GM19239 (cell line): ENCODE measurements around the gene ASTN2.
"Not testable (repeated sequence)": the region's sequence is repeated elsewhere in the genome, so short reads cannot be mapped to it uniquely, and the experiment has no call there.

ENCODE experiments used
- DNase-seq: peaks from one replicate; pipeline ENCODE4 v3.0.0; 2011; ENCODE audit warnings: low spot score; ENCODE audit not compliant: insufficient read length
- FAIRE-seq: peaks from 2 replicates; lab custom pipeline; 2011; peaks lifted over from hg19 to GRCh38; lab: Jason Lieb, UNC

ASTN2 gene

DNA sequence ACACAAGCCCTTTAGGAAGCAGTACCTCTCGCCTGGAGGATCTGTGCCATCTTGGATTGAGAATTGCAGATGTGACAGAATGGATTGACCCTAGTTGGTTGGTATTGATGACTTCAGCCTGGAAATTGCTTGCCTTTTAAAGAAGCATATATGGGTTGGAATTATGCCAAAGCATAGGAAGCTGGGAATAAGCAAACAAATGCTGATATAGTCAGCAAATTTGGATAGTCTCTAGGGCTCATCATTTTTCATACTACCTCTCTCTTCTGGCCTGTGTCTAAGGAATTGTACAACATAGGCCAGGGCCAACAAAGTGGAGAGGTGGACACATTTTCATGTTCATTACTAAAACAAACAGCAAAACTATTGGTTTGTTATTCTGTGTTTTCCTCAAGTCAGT lies 714.6 kb downstream of the ASTN2 start:
- DNase-seq = no peak
- FAIRE-seq = no peak

- DNase-seq = no peak
- no peak for FAIRE-seq
Measured at GRCh38 chr9:116697887-116698286, 717.0 kb downstream of the ASTN2 start.

DNA sequence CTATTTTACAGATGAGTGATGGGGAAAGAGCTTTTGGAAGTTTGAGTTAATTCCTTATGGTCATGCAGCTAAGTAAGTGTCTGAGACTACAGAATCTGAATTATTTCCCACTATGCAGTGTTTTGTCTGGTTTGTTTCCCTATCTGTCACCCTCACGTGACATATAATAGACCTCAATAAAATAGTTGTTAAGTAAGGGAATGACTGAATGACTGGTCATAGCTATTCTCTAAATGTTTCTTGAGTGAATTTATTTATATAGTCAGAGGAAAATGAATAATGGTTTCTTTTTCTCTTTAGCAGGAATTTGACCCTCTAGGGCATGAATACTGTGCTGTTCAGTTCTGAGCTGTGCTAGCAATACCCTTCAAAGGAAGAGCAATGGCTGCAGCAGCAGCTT lies 717.5 kb downstream of the ASTN2 start:
- no peak for DNase-seq

DNA sequence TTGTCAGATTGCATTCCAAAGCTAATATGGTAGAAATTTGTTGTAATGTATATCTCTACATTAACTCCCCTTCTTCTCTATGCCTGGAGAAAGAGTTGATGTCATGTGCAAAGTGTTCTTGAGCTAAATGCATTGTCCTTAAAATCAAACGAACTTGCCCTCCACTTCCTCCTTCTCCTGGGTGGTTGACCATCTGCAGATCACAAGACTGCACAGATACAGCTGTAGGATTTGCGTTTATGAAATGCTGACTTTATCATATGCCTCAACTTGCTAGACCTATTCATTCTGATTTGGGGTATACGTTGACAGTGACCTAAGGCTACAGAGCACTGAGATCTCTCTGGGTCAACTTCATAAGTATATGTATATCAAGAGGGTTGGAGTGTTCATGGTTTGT lies 719.4 kb downstream of the ASTN2 start:
- FAIRE-seq = no peak
- DNase-seq = no peak

More for the DNA sequence above, 717.5 kb downstream of the ASTN2 start:
- FAIRE-seq = no peak

GRCh38 chr9:116694785-116695291 lies 720.0 kb downstream of the ASTN2 start:
- FAIRE-seq (no peak), DNase-seq (no peak)

GRCh38 chr9:116693233-116693731 lies 721.6 kb downstream of the ASTN2 start:
- no peak for FAIRE-seq
- DNase-seq = no peak

- no peak for FAIRE-seq
- no peak for DNase-seq
Measured at GRCh38 chr9:116692616-116693015, 722.2 kb downstream of the ASTN2 start.

GRCh38 chr9:116691607-116692006 lies 723.2 kb downstream of the ASTN2 start:
- FAIRE-seq (no peak), DNase-seq (no peak)

DNA sequence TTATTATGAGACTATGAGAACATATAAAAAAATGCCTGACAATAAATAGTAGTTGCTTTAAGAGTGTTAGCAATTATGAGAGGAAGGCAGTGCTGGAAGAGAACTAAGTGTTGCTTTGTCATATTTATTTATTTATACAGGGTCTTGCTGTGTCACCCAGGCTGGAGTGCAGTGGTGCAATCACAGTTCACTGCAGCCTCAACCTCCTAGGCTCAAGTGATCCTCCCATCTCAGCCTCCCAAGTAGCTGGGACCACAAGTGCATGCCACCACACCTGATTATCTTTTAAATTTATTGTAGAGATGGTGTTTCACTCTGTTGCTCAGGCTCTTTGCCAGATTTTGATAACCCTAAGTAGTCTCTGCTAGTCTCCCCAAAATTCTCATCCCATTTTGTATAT lies 724.1 kb downstream of the ASTN2 start:
- not testable (repeated sequence) for DNase-seq, FAIRE-seq

DNA sequence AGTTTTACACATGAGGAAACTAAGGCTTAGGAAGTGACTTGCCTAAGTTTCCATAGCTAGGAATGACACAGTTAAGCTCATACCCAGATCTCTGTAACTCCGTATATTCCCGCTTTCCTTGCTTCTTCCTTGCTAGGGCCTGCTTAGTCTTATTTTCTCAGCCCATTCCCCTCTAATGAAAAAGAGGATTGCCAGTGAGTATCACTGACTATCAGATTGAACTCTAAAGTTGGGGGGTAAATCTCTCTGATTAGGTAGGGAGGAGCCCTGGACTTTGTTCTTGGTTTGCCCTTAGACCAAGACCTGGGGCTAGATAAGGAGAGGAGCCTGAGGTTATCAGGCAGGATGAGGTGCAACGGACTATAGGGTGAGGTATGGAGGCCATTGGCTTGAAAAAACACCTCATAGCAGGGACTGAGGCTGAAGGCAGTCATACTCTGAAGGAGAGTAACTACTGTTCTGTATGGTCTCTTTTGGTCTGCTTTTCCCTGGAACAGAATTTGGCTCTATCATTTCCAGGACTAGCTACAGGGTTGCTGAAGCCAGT lies 725.3 kb downstream of the ASTN2 start:
- no peak for FAIRE-seq
- DNase-seq = no peak

DNA sequence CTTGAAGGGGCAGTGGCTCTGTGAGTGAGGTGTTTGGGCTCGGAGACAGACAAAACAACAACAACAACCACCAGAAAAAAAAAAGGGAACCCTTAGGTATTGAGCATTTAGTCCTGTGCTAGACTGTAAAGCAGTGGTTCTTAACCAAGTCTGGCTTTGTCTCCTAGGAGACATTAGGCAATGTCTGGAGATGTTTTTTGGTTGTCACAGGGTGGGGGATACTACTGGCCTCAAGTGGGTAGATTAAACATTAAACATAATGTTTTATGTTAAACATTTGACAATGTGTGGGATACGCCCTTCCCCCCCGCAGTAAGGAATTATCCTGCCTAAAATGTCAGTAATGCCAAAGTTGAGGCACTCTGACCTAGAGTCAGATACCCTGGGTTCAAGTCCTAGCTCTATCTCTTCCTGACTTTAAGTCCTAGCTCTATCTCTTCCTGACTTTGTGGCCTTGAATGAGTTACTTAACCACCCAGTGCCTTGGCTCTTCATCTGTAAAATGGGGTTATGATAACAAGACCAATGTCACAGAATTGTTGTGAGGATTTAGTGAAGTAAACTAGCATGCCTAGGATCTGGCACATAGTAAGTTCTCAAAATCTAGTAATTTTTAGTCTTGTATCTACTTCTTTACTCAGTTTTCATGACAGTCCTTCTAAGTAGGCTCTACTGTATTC lies 725.9 kb downstream of the ASTN2 start:
- DNase-seq = no peak
- FAIRE-seq = no peak

DNA sequence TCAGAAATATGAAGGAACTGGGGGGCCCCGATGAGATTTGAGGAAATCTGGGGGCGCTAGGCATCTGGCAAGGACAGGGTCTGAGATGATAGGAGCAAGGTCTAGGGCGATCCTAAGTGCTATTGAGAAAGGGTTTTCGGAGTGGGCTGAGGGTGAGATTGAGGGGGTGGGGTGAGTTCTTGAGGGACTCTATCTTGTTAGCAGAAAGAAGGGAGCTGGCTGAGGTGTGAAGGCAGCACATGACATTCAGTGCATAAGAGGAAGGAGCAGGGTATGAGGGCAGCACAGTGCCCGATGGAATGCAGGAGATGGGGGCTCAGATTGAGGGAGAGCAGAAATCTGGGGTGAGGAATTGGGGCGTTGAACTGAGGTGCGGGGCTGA lies 727.1 kb downstream of the ASTN2 start:
- DNase-seq = no peak
- no peak for FAIRE-seq

GRCh38 chr9:116687074-116687753 lies 727.6 kb downstream of the ASTN2 start, which contains the start of gene TRIM32:
Gene TRIM32, plus strand, starts transcription at chr9:116687305. Its CDS starts 10,438 bp downstream, at chr9:116697743.
- FAIRE-seq (peak; percentile 88), DNase-seq (peak; percentile 82)

GRCh38 chr9:116686693-116687073 lies 728.2 kb downstream of the ASTN2 start:
- DNase-seq (no peak), FAIRE-seq (no peak)

GRCh38 chr9:116686135-116686534 lies 728.7 kb downstream of the ASTN2 start:
- no peak for DNase-seq
- FAIRE-seq = no peak

GRCh38 chr9:116685166-116685565 lies 729.7 kb downstream of the ASTN2 start:
- DNase-seq (no peak), FAIRE-seq (no peak)

DNA sequence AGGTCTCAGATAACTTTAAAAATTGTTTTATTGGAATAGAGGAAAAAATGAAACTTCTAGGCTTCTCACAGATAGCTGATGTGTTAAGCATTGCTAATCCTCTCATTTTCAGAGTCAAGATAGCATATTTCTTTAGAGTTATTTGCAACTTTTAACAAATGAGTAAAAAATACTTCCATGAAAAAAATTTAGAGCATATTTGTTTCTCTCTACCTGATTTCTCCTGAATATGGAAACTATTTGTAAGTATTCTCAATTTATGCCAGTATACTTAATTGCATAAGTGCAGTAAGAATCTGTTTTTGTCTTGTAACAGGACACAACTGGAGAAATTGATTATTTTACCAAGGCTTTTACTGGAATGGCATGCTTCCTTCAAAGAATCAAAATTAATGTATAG lies 731.3 kb downstream of the ASTN2 start:
- FAIRE-seq (no peak), DNase-seq (no peak)

GRCh38 chr9:116674210-116674980 lies 740.5 kb downstream of the ASTN2 start:
- no peak for FAIRE-seq
- no peak for DNase-seq

GRCh38 chr9:116673375-116673774 lies 741.5 kb downstream of the ASTN2 start:
- DNase-seq (no peak), FAIRE-seq (no peak)

GRCh38 chr9:116671605-116672004 lies 743.3 kb downstream of the ASTN2 start:
- DNase-seq (no peak), FAIRE-seq (no peak)
